Panc1 (cell line): ENCODE results near the gene SPINK6.

ENCODE experiments used
- CTCF ChIP-seq: fragments of 450-650 bp; IDR thresholded peaks from 2 replicates; pipeline ENCODE4 v1.5.1; 2017; ENCODE audit warnings: mild to moderate bottlenecking
- POLR2AphosphoS5 ChIP-seq: IDR thresholded peaks from 2 replicates; pipeline ENCODE4 v1.6.1; 2012; ENCODE audit warnings: mild to moderate bottlenecking, low read depth, low read length, moderate library complexity
- REST ChIP-seq, 2 experiments: IDR thresholded peaks; 2 replicates each; pipeline ENCODE4 v1.6.1; 2011 to 2012; ENCODE audit warnings: low read depth in 2 of 2, control low read depth in 1 of 2, low read length in 1 of 2, mild to moderate bottlenecking in 1 of 2, moderate library complexity in 1 of 2; ENCODE audit not compliant: insufficient read depth in 1 of 2
- TCF7L2 ChIP-seq: IDR thresholded peaks from 2 replicates; pipeline ENCODE4 v1.6.1; 2011; ENCODE audit warnings: mild to moderate bottlenecking, low read depth, low read length, inconsistent platforms

GRCh38 chr5:148228392-148228984, 25.6 kb downstream of the SPINK6 start:
- TF ChIP-seq CTCF (no peak), TCF7L2 (no peak), POLR2AphosphoS5 (no peak), REST (IDR thresholded peaks at IDR 0.05; ENCODE audit: insufficient read depth in 1 of 2, low read depth in 2 of 2, low read length in 1 of 2) (no peak)
